ENCODE results near the gene ANKZF1.

Gene ANKZF1

GRCh38 chr2:219183151-219183772, 46.3 kb upstream of the ANKZF1 start:
- TF ChIP-seq TOX (CRISPR knock-in tag; IDR thresholded peaks at IDR 0.05; ENCODE audit: borderline replicate concordance) (no peak), PPARA (CRISPR knock-in tag; IDR thresholded peaks at IDR 0.05; ENCODE audit: borderline replicate concordance) (no peak), CREB5 (CRISPR knock-in tag; IDR thresholded peaks at IDR 0.05; ENCODE audit: low read depth) (no peak), ZNF8 (CRISPR knock-in tag; IDR thresholded peaks at IDR 0.05) (no peak), PATZ1 (CRISPR knock-in tag; IDR thresholded peaks at IDR 0.05; ENCODE audit: borderline replicate concordance) (no peak), ZNF565 (CRISPR knock-in tag; conservative IDR thresholded peaks at IDR 0.05; ENCODE audit: low read depth) (no peak), ZNF70 (CRISPR knock-in tag; IDR thresholded peaks at IDR 0.05) (no peak), ZC3H10 (CRISPR knock-in tag; IDR thresholded peaks at IDR 0.05) (no peak), ARNTL (CRISPR knock-in tag; IDR thresholded peaks at IDR 0.05; ENCODE audit: borderline replicate concordance, low read depth) (no peak)
- ATAC-seq = no peak

GRCh38 chr2:219184121-219184520, 45.5 kb upstream of the ANKZF1 start:
- TF ChIP-seq TSHZ2 (CRISPR knock-in tag; IDR thresholded peaks at IDR 0.05) (no peak), PPARA (CRISPR knock-in tag; IDR thresholded peaks at IDR 0.05; ENCODE audit: borderline replicate concordance) (no peak), ISL1 (CRISPR knock-in tag; IDR thresholded peaks at IDR 0.05) (no peak), PATZ1 (CRISPR knock-in tag; IDR thresholded peaks at IDR 0.05; ENCODE audit: borderline replicate concordance) (no peak), ZC3H10 (CRISPR knock-in tag; IDR thresholded peaks at IDR 0.05) (no peak), RARB (CRISPR knock-in tag; IDR thresholded peaks at IDR 0.05) (no peak), ARNTL (CRISPR knock-in tag; IDR thresholded peaks at IDR 0.05; ENCODE audit: borderline replicate concordance, low read depth) (no peak), ESRRG (CRISPR knock-in tag; IDR thresholded peaks at IDR 0.05) (no peak), POU6F1 (CRISPR knock-in tag; IDR thresholded peaks at IDR 0.05; ENCODE audit: borderline replicate concordance, low read depth) (no peak), ZFP3 (CRISPR knock-in tag; IDR thresholded peaks at IDR 0.05) (no peak), CREB5 (CRISPR knock-in tag; IDR thresholded peaks at IDR 0.05; ENCODE audit: low read depth) (no peak), BACH2 (CRISPR knock-in tag; IDR thresholded peaks at IDR 0.05; ENCODE audit: borderline replicate concordance) (no peak), SNAI2 (CRISPR knock-in tag; IDR thresholded peaks at IDR 0.05) (no peak)
- no peak for ATAC-seq

All from SK-N-SH treated with all-trans-retinoic acid at 6 μM for 48 hours (cell line).